NOMO-1 (cell line): Measurements from ENCODE around the gene HNF1A.
"Not testable (repeated sequence)": the region's sequence is repeated elsewhere in the genome, so short reads cannot be mapped to it uniquely, and the experiment has no call there.

ENCODE experiments used
- DNase-seq, 2 experiments: peaks; one replicate each; lab custom pipeline; 2025; ENCODE audit not compliant: unreplicated experiment in 2 of 2; lab: John Stamatoyannopoulos, UW

The HNF1A gene, protein sequence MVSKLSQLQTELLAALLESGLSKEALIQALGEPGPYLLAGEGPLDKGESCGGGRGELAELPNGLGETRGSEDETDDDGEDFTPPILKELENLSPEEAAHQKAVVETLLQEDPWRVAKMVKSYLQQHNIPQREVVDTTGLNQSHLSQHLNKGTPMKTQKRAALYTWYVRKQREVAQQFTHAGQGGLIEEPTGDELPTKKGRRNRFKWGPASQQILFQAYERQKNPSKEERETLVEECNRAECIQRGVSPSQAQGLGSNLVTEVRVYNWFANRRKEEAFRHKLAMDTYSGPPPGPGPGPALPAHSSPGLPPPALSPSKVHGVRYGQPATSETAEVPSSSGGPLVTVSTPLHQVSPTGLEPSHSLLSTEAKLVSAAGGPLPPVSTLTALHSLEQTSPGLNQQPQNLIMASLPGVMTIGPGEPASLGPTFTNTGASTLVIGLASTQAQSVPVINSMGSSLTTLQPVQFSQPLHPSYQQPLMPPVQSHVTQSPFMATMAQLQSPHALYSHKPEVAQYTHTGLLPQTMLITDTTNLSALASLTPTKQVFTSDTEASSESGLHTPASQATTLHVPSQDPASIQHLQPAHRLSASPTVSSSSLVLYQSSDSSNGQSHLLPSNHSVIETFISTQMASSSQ

GRCh38 chr12:120978296-120979219 lies at the start of gene HNF1A:
HNF1A (plus strand) TSS chr12:120978543; CDS start chr12:120978769, 226 bp downstream.
- no peak for DNase-seq

- DNase-seq = no peak
Measured at GRCh38 chr12:120928864-120929652, 49.3 kb upstream of the HNF1A start.

DNA sequence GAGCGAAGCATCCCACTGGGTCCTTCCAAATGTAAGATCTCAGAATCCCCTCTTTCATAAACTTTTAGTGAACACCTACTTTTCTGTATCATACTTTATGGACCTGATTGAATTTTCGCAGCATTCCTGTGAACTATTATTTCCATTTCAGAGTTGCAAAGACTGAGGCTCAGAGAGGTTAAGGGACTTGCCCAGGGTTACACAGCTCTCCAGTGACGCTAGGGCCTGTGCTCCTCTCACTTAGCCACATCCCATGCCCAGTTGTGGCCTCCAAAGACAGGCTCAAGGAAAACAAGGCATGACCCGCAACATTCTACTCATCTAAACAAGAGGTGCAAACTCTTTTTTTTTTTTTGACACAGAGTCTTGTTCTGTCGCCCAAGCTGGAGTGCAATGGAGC lies 48.3 kb upstream of the HNF1A start:
- DNase-seq = no peak

GRCh38 chr12:120932058-120932457 lies 46.3 kb upstream of the HNF1A start:
- DNase-seq = no peak

- DNase-seq = no peak
Measured at GRCh38 chr12:120932956-120933526, 45.3 kb upstream of the HNF1A start.

DNA sequence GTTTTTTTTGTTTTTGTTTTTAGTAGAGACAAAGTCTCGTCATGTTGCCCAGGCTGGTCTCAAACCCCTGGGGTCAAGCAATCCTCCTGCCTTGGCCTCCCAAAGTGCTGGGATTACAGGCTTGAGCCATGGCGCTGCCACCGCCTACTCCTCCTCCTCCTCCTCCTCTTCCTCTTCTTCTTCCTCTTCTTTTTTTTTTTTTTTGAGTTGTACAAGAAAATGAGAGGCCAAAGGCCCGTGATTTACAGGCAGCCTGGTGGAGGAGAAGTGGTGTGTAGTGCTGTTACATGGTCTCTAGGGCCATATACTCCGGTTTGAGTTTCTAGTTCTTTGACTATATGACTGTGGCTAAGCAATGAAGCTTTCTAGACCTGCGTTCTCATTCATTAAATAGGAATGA lies 44.6 kb upstream of the HNF1A start:
- no peak for DNase-seq

DNA sequence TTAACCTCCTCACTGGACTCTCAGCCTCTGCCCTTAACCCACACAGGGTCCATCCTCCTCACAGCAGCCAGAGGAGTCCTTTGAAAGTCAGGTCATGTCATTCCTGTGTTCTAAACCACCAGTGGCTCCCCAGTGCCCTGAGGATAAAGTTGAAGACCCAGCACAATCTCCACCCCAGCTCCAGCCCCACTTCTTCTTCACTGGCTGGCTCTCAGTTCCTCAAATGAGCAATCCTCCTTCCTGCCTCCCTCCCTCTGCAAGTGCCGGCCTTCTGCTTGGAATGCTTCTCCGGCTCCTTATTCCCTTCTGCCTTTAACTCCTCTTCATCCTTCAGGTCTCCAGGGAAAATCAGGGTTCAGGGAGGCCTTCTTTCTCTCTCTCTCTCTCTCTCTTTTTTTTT lies 42.1 kb upstream of the HNF1A start:
- peak; percentile 52 to 63 for DNase-seq

DNA sequence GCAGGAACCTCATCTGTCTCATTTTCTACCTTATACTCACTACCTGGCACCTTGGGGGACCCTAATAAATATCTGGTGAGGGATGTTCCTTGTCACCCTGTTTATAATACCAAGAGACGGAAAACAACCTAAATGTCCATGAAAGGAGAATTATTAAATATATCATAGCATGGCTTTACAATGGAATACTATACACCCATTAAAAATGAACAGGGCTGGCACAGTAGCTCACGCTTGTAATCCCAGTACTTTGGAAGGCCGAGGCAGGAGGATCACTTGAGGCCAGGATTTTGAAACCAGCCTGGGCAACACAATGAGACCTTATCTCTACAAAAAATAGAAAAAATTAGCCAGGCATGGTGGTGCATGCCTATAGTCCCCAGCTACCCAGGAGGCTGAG lies 39.8 kb upstream of the HNF1A start:
- no peak for DNase-seq

GRCh38 chr12:120939523-120939922 lies 38.8 kb upstream of the HNF1A start:
- DNase-seq = peak; percentile 68 to 90

DNA sequence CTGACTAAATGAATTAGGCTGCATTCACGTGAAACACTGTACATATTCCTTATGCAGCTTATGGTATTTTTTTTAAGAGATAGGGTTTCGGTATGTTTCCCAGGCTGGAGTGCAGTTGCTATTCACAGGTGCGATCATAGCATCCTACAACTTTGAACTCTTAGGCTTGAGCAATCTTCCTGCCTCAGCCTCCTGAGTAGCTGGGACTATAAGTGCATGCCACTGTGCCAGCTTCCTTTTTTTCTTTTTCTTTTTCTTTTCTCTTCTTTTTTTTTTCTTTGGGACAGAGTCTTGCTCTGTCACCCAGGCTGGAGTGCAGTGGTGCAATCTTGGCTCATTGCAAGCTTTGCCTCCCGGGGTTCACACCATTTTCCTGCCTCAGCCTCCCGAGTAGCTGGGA lies 38.3 kb upstream of the HNF1A start:
- DNase-seq = peak; percentile 23 to 28

- DNase-seq = peak in 1 of 2 experiments; percentile 31
Measured at GRCh38 chr12:120940799-120941198, 37.5 kb upstream of the HNF1A start.

DNA sequence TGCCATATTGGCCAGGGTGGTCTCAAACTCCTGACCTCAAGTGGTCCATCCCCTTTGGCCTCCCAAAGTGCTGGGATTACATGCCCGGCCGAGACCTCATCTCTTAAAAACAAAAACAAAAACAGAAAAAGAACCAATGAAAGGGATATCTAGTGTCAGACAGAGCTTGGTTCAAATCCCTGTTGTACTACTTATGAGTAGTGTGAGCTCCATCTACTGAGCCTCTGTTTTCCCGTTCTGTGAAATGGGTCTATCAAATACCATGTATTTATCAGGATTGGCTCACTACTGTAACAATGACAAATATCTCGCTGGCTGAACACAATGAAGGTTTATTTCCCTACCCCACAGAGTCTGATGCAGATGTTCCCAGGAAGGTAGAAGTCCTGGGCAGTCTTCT lies 36.9 kb upstream of the HNF1A start:
- DNase-seq = no peak

- DNase-seq = peak; percentile 20 to 23
Measured at GRCh38 chr12:120941846-120942405, 36.4 kb upstream of the HNF1A start.

GRCh38 chr12:120943482-120943881 lies 34.9 kb upstream of the HNF1A start:
- peak in 1 of 2 experiments; percentile 7 for DNase-seq

DNA sequence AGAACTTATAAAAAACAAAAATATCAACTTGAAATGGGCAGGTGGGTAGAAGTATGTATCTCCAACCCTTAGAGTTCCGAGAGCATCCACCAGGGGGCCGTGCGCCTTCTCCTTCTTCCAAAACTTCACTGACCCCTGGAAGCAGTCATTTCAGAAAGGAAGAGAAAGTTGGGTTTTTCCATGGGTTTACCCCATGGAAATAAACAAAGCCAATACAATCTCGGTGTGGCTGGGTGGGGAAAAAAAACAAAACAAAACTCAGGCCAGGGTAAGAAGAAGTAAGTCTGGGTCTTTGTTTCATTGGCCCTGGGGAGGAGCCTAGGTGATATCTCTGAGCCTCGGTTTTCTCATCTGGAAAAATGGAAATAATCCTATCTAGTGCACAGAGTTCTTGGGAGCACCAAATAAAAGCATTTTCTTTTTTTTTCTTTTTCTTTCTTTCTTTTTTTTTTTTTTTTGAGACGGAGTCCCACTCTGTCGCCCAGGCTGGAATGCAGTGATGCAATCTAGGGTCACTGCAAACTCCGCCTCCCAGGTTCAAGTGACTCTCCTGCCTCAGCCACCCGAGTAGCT lies 33.6 kb upstream of the HNF1A start:
- peak; percentile 19 to 47 for DNase-seq

DNA sequence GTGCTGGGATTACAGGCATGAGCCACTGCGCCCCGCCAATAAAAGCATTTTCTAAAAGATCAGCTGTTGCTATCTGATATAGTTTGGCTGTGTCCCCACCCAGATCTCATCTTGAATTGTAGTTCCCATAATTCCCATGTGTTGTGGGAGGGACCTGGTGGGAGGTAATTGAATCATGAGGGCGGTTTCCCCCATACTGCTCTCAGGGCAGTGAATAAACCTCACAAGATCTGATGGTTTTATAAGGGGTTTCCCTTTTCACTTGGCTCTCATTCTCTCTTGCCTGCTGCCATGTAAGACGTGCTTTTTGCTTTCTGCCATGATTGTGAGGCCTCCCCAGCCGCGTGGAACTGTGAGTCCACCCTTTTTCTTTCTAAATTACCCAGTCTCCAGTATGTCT lies 32.8 kb upstream of the HNF1A start:
- not testable (repeated sequence) for DNase-seq

DNA sequence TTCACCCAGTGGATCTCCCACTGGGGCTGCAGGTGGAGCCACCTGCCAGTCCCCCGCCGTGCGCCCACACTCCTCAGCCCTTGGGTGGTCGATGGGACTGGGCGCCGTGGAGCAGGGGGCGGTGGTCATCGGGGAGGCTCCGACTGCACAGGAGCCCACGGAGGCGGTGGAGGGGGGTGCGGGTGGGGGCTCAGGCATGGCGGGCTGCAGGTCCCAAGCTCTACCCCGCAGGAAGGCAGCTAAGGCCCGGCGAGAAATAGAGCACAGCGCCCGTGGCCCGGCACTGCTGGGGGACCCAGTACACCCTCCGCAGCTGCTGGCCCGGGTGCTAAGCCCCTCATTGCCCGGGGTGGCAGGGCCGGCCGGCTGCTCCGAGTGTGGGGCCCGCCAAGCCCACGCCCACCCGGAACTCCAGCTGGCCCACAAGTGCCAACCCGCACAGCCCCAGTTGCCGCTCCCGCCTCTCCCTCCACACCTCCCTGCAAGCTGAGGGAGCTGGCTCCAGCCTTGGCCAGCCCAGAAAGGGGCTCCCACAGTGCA lies 28.0 kb upstream of the HNF1A start:
- DNase-seq = not testable (repeated sequence)

GRCh38 chr12:120950807-120951206 lies 27.5 kb upstream of the HNF1A start:
- no peak for DNase-seq

GRCh38 chr12:120955232-120955631 lies 23.1 kb upstream of the HNF1A start:
- DNase-seq = no peak
